HUES48 (cell line): ENCODE results near the gene RTEL1.
"Not testable (repeated sequence)": the region's sequence is repeated elsewhere in the genome, so short reads cannot be mapped to it uniquely, and the experiment has no call there.

Experiments used
- H3K27ac ChIP-seq: one replicate; pipeline ENCODE4 v1.7.0; 2013; ENCODE audit warnings: low read depth, low read length, inconsistent platforms
- H3K27me3 ChIP-seq: 2 replicates; pipeline ENCODE4 v1.6.1; 2013; ENCODE audit warnings: mild to moderate bottlenecking, low read length; ENCODE audit not compliant: control insufficient read depth, insufficient read depth
- H3K36me3 ChIP-seq: 2 replicates; pipeline ENCODE4 v1.6.1; 2013; ENCODE audit warnings: low read length; ENCODE audit not compliant: control insufficient read depth, insufficient read depth
- H3K4me1 ChIP-seq: 2 replicates; pipeline ENCODE4 v1.6.1; 2013; ENCODE audit warnings: mild to moderate bottlenecking, low read length; ENCODE audit not compliant: control insufficient read depth, insufficient read depth
- H3K4me3 ChIP-seq: 2 replicates; pipeline ENCODE4 v1.5.1; 2013; ENCODE audit warnings: mild to moderate bottlenecking, low read depth, low read length
- H3K9ac ChIP-seq: 2 replicates; pipeline ENCODE4 v1.6.1; 2013; ENCODE audit warnings: mild to moderate bottlenecking, low read depth, low read length, moderate library complexity
- H3K9me3 ChIP-seq: 2 replicates; pipeline ENCODE4 v1.6.1; 2013; ENCODE audit warnings: low read length; ENCODE audit not compliant: control insufficient read depth, insufficient read depth

Gene RTEL1

GRCh38 chr20:63642527-63643247, 15.4 kb upstream of the RTEL1 start:
- peaks cover 6% of the 10 kb centered on the region; the same call in 1 of the 2 replicates for H3K4me1 ChIP-seq
- peak overlapping the region; percentile 71 for H3K4me3 ChIP-seq
- peak overlapping the region; percentile 55 for H3K9ac ChIP-seq
- H3K27me3 ChIP-seq, result no peaks in the 10 kb centered on the region
- H3K36me3 ChIP-seq, result peaks cover 2% of the 10 kb centered on the region; the same call in 1 of the 2 replicates
- no peaks in the 10 kb centered on the region for H3K9me3 ChIP-seq
- peak overlapping the region; percentile 78 for H3K27ac ChIP-seq

GRCh38 chr20:63643499-63643898, 14.6 kb upstream of the RTEL1 start:
- Histone ChIP-seq H3K27ac (no peak overlapping the region), H3K4me1 (peaks cover 6% of the 10 kb centered on the region; the same call in 1 of the 2 replicates), H3K9ac (no peak overlapping the region), H3K36me3 (peaks cover 6% of the 10 kb centered on the region), H3K27me3 (no peaks in the 10 kb centered on the region), H3K9me3 (no peaks in the 10 kb centered on the region), H3K4me3 (no peak overlapping the region)

- no peak overlapping the region for H3K27ac ChIP-seq
- H3K36me3 ChIP-seq, result peaks cover 6% of the 10 kb centered on the region
- no peak overlapping the region for H3K9ac ChIP-seq
- no peaks in the 10 kb centered on the region for H3K27me3 ChIP-seq
- no peaks in the 10 kb centered on the region for H3K9me3 ChIP-seq
- peaks cover 6% of the 10 kb centered on the region; the same call in 1 of the 2 replicates for H3K4me1 ChIP-seq
- no peak overlapping the region for H3K4me3 ChIP-seq
These were observed 14.2 kb upstream of the RTEL1 start for GRCh38 chr20:63643946-63644345.

- Histone ChIP-seq H3K36me3 (peaks cover 6% of the 10 kb centered on the region), H3K27me3 (no peaks in the 10 kb centered on the region), H3K27ac (no peak overlapping the region), H3K4me1 (peaks cover 6% of the 10 kb centered on the region; the same call in 1 of the 2 replicates), H3K9ac (no peak overlapping the region), H3K9me3 (no peaks in the 10 kb centered on the region), H3K4me3 (no peak overlapping the region)
These were observed 12.9 kb upstream of the RTEL1 start for GRCh38 chr20:63645218-63645617.

GRCh38 chr20:63648190-63648589, 9.9 kb upstream of the RTEL1 start:
- no peak overlapping the region for H3K9ac ChIP-seq
- H3K4me1 ChIP-seq, result no peaks in the 10 kb centered on the region
- no peaks in the 10 kb centered on the region for H3K9me3 ChIP-seq
- H3K36me3 ChIP-seq, result peaks cover 6% of the 10 kb centered on the region
- peaks cover 9% of the 10 kb centered on the region; the same call in 1 of the 2 replicates for H3K27me3 ChIP-seq
- no peak overlapping the region for H3K4me3 ChIP-seq
- H3K27ac ChIP-seq, result no peak overlapping the region

- H3K4me1 ChIP-seq, result peaks cover under 1% of the 10 kb centered on the region
These were observed 9.1 kb upstream of the RTEL1 start for GRCh38 chr20:63648895-63649589.

GRCh38 chr20:63650486-63650885, 7.6 kb upstream of the RTEL1 start:
- not testable (repeated sequence) for H3K4me1 ChIP-seq, H3K9ac ChIP-seq, H3K27me3 ChIP-seq, H3K4me3 ChIP-seq, H3K36me3 ChIP-seq, H3K27ac ChIP-seq, H3K9me3 ChIP-seq

More at GRCh38 chr20:63648895-63649589, 9.1 kb upstream of the RTEL1 start:
- no peaks in the 10 kb centered on the region for H3K9me3 ChIP-seq
- H3K4me3 ChIP-seq, result no peak overlapping the region
- no peak overlapping the region for H3K9ac ChIP-seq
- H3K36me3 ChIP-seq, result peaks cover 4% of the 10 kb centered on the region; the same call in 1 of the 2 replicates
- H3K27ac ChIP-seq, result no peak overlapping the region
- H3K27me3 ChIP-seq, result peaks cover 9% of the 10 kb centered on the region; the same call in 1 of the 2 replicates

- Histone ChIP-seq H3K9ac (no peak overlapping the region), H3K27ac (no peak overlapping the region), H3K4me3 (peak overlapping the region; percentile 66), H3K4me1 (peaks cover 8% of the 10 kb centered on the region), H3K36me3 (peaks cover 4% of the 10 kb centered on the region; the same call in 1 of the 2 replicates), H3K9me3 (no peaks in the 10 kb centered on the region), H3K27me3 (peaks cover 9% of the 10 kb centered on the region; the same call in 1 of the 2 replicates)
These were observed 6.2 kb upstream of the RTEL1 start for GRCh38 chr20:63651942-63652191.

- H3K4me1 ChIP-seq, result peaks cover 8% of the 10 kb centered on the region
- peak overlapping the region; percentile 69 for H3K27ac ChIP-seq
- H3K27me3 ChIP-seq, result peaks cover 9% of the 10 kb centered on the region; the same call in 1 of the 2 replicates
- peaks cover 4% of the 10 kb centered on the region; the same call in 1 of the 2 replicates for H3K36me3 ChIP-seq
- no peak overlapping the region for H3K9ac ChIP-seq
- H3K4me3 ChIP-seq, result peak overlapping the region; percentile 66
- no peaks in the 10 kb centered on the region for H3K9me3 ChIP-seq
These were observed 5.7 kb upstream of the RTEL1 start for GRCh38 chr20:63652192-63652980.

- Histone ChIP-seq H3K4me1 (peaks cover 8% of the 10 kb centered on the region), H3K36me3 (no peaks in the 10 kb centered on the region), H3K9ac (peak within 1 kb of the TSS; percentile 56), H3K9me3 (no peaks in the 10 kb centered on the region), H3K4me3 (peak within 1 kb of the TSS; percentile 76), H3K27ac (peak within 1 kb of the TSS; percentile 89), H3K27me3 (peaks cover 9% of the 10 kb centered on the region; the same call in 1 of the 2 replicates)
These were observed 4.8 kb upstream of the RTEL1 start, which contains the start of gene STMN3 for GRCh38 chr20:63653041-63653973. Gene STMN3 (minus strand): TSS chr20:63653424. CDS start chr20:63653345, 79 bp downstream.
